H1 (cell line): ENCODE measurements around the gene COL6A2. TPM values are rescaled to one million over a fixed set of nuclear protein-coding genes. Genes with fewer than 3 reads are reported as not detected.

Experiments
- GTF2F1 ChIP-seq: IDR thresholded peaks from 2 replicates; pipeline ENCODE4 v1.6.1; 2012; ENCODE audit warnings: low read depth, low read length, improper control_type of control experiment, borderline replicate concordance
- RAD21 ChIP-seq, 2 experiments: IDR thresholded peaks in 1 of 2; conservative IDR thresholded peaks in 1 of 2; 2 replicates each; pipeline ENCODE4 v1.6.1; 2011; ENCODE audit warnings: low read depth in 2 of 2, low read length in 2 of 2, improper control_type of control experiment in 1 of 2, inconsistent platforms in 1 of 2, mild to moderate bottlenecking in 1 of 2, moderate library complexity in 1 of 2
- SP2 ChIP-seq: IDR thresholded peaks from 2 replicates; pipeline ENCODE4 v1.6.1; 2012; ENCODE audit warnings: mild to moderate bottlenecking, low read length, inconsistent platforms
- polyA plus RNA-seq, 7 experiments: library from polyadenylated mRNA; depleted of rRNA in 3 of 7; stranded (reverse) in 5 of 7; unstranded in 2 of 7; fragments of >200 nt in 5 of 7; fragments of 200-250 nt in 2 of 7; gene quantifications; 1 replicate in 5 of 7; 2 replicates in 1 of 7; 4 replicates in 1 of 7; pipeline versions ENCODE4 v1.2.1 to v1.2.3, GENCODE V29; 2011 to 2013; ENCODE audit warnings: missing spikeins in 2 of 7, mixed read lengths in 2 of 7
- total RNA-seq: library from RNA; stranded (reverse); fragmentation: NEBNext Ultra II Directional; extraction: Animal tissue kit (Norgen Biotek cat#: 25700); gene quantifications from 2 replicates; pipeline ENCODE4 v1.2.1, GENCODE V29; 2021

COL6A2 gene
- total and polyA plus RNA-seq, 2 of the 8 experiments (the other 6 are each of a cell fraction or from before 2014, with no cell fraction given), result 60.1 to 62.7 TPM

DNA sequence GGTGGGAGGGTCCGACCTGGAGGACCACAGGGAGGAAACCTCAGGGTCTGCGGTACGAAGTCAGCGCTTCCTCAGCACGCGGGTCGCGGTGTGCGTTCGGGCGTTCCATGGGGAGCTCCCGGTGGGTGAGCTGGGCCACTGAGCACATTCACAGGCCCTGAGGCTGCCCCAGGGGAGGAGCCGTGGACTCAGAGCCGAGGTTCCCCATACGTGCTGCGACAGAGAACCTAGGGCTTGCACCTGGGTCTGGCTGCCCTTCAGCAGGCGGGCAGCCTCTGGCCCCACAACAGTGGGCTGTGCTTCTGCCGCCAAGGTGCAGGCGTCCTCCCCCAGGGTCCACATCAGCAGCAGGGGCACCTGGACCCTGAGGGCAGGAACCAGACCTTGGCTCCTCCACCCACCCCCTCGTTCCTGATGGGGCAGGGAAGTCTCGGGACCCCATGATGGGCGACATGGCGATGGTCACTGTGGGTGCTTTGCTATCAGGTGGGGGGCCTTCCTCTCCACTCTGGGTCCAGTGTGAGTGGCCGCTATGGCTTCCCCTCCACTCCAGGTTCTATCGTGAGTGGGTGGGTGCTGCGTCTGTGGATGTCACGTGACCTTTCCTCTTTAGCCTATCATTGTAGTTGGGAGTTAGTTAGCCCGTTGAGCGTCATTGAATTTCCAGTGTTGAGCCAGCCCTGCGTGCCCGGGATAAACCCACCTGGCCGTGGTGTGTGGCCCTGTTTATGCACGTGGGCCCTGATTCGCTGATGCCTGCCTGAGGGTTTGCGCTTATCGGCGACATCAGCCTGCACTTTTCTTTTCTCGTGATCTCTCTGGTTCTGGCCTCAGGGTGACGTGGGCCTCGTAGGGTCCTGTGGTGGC lies 29.6 kb downstream of the COL6A2 start (continued):
- TF ChIP-seq SP2 (no peak), GTF2F1 (no peak), RAD21 (IDR thresholded peaks at IDR 0.05 in 1 of 2, conservative IDR thresholded peaks at IDR 0.05 in 1 of 2; ENCODE audit: low read depth in 2 of 2, low read length in 2 of 2) (no peak)
